Vagina (tissue), 2 donors: Measurements from ENCODE around the gene PIEZO2. TPM values are rescaled to one million over a fixed set of nuclear protein-coding genes. Genes with fewer than 3 reads are reported as not detected.
"Not testable (repeated sequence)": the region's sequence is repeated elsewhere in the genome, so short reads cannot be mapped to it uniquely, and the experiment has no call there.

Source experiments
- DNase-seq, 2 donors: peaks; one replicate each; pipeline ENCODE4 v3.0.0-alpha.2; 2017; ENCODE audit errors: extremely low spot score in 2 of 2
- H3K27ac ChIP-seq: fragments of 200-600 bp; sonication (generic); one replicate; pipeline ENCODE4 v1.5.1; 2019
- H3K27me3 ChIP-seq: fragments of 200-600 bp; sonication (generic); one replicate; pipeline ENCODE4 v1.5.1; 2019
- H3K36me3 ChIP-seq, 2 donors: fragments of 200-600 bp; sonication (generic); one replicate each; pipeline ENCODE4 v1.5.1; 2017 to 2019
- H3K4me1 ChIP-seq: fragments of 200-600 bp; sonication (generic); one replicate; pipeline ENCODE4 v1.5.1; 2019
- H3K4me3 ChIP-seq, 2 donors: fragments of 200-600 bp; sonication (generic); 1 replicate in 1 of 2; 2 replicates in 1 of 2; pipeline ENCODE4 v1.5.1; 2016 to 2019
- H3K9me3 ChIP-seq: fragments of 200-600 bp; sonication (generic); one replicate; pipeline ENCODE4 v1.5.1; 2019
- POLR2A ChIP-seq, 2 donors: fragments of 450-650 bp; IDR thresholded peaks; one replicate each; pipeline ENCODE4 v1.6.1; 2017; ENCODE audit warnings: antibody characterized with exemption in 2 of 2, mild to moderate bottlenecking in 2 of 2, moderate library complexity in 2 of 2
- POLR2AphosphoS5 ChIP-seq, 2 donors: sonication (generic); formaldehyde crosslinking; IDR thresholded peaks; one replicate each; pipeline ENCODE4 v1.9.0; 2017; ENCODE audit warnings: antibody characterized with exemption in 2 of 2, mild to moderate bottlenecking in 2 of 2, low read depth in 1 of 2; ENCODE audit not compliant: insufficient read depth in 1 of 2
- intact Hi-C: fragments of 100-400 bp; cut with DNase I; formaldehyde crosslinking; loops from one replicate; pipeline ENCODE4 v1.15.1; 2023
- total RNA-seq: library from RNA; depleted of rRNA; stranded (reverse); fragments of >200 nt; gene quantifications from one replicate; pipeline ENCODE4 v1.2.3, GENCODE V29; 2016
- TF ChIP-seq, protein P1 (sequence below), 3 experiments: fragments of 450-650 bp in 2 of 3; fragments of 200-600 bp in 1 of 3; sonication (generic) in 1 of 3; IDR thresholded peaks; one replicate each; pipeline ENCODE4 v1.5.1; 2017 to 2019; ENCODE audit warnings: antibody characterized with exemption in 3 of 3, mild to moderate bottlenecking in 2 of 3, moderate library complexity in 2 of 3

The PIEZO2 gene
- total RNA-seq, 1 donor from 2014 or later = 5.9 TPM

GRCh38 chr18:10916865-10917264 lies 232.5 kb downstream of the PIEZO2 start:
- DNase-seq = no peak
- no peak overlapping the region for H3K27ac ChIP-seq
- no peaks in the 10 kb centered on the region for H3K9me3 ChIP-seq
- no peaks in the 10 kb centered on the region for H3K27me3 ChIP-seq
- intact Hi-C loops = no loop called here
- no peaks in the 10 kb centered on the region for H3K4me1 ChIP-seq
- TF ChIP-seq POLR2A (IDR thresholded peaks at IDR 0.05) (no peak), POLR2AphosphoS5 (IDR thresholded peaks at IDR 0.05; ENCODE audit: insufficient read depth in 1 of 2, low read depth in 1 of 2) (no peak)
- TF ChIP-seq, protein P1, sequence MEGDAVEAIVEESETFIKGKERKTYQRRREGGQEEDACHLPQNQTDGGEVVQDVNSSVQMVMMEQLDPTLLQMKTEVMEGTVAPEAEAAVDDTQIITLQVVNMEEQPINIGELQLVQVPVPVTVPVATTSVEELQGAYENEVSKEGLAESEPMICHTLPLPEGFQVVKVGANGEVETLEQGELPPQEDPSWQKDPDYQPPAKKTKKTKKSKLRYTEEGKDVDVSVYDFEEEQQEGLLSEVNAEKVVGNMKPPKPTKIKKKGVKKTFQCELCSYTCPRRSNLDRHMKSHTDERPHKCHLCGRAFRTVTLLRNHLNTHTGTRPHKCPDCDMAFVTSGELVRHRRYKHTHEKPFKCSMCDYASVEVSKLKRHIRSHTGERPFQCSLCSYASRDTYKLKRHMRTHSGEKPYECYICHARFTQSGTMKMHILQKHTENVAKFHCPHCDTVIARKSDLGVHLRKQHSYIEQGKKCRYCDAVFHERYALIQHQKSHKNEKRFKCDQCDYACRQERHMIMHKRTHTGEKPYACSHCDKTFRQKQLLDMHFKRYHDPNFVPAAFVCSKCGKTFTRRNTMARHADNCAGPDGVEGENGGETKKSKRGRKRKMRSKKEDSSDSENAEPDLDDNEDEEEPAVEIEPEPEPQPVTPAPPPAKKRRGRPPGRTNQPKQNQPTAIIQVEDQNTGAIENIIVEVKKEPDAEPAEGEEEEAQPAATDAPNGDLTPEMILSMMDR (IDR thresholded peaks at IDR 0.05) = no peak
- no peak overlapping the region for H3K4me3 ChIP-seq
- H3K36me3 ChIP-seq = no peaks in the 10 kb centered on the region

- no peaks in the 10 kb centered on the region for H3K9me3 ChIP-seq
- TF ChIP-seq POLR2A (IDR thresholded peaks at IDR 0.05) = no peak
- TF ChIP-seq POLR2AphosphoS5 (IDR thresholded peaks at IDR 0.05; ENCODE audit: insufficient read depth in 1 of 2, low read depth in 1 of 2) = no peak
- TF ChIP-seq, protein P1 (IDR thresholded peaks at IDR 0.05) = no peak
- no peaks in the 10 kb centered on the region for H3K27me3 ChIP-seq
- intact Hi-C loops = no loop called here
- no peaks in the 10 kb centered on the region for H3K4me1 ChIP-seq
- no peak for DNase-seq
- no peak overlapping the region for H3K4me3 ChIP-seq
- no peaks in the 10 kb centered on the region for H3K36me3 ChIP-seq
- H3K27ac ChIP-seq = no peak overlapping the region
These were observed 233.0 kb downstream of the PIEZO2 start for GRCh38 chr18:10916387-10916786.

DNA sequence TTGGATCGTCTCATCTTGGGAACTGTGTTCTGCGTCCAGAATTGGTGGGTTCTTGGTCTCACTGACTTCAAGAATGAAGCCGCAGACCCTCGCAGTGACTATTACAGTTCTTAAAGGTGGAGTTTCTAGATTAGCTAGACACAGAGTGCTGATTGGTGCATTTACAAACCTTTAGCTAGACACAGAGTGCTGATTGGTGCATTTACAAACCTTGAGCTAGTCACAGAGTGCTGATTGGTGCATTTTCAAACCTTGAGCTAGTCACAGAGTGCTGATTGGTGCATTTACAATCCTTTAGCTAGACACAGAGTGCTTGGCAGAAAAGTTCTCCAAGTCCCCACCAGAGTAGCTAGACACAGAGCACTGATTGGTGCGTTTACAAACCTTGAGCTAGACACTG lies 233.6 kb downstream of the PIEZO2 start:
- H3K4me3 ChIP-seq, DNase-seq, H3K27me3 ChIP-seq, H3K4me1 ChIP-seq, H3K9me3 ChIP-seq, H3K27ac ChIP-seq, intact Hi-C loops, H3K36me3 ChIP-seq: not testable (repeated sequence)

- H3K36me3 ChIP-seq, H3K4me3 ChIP-seq, DNase-seq, H3K27ac ChIP-seq, H3K4me1 ChIP-seq, H3K27me3 ChIP-seq, intact Hi-C loops, H3K9me3 ChIP-seq: not testable (repeated sequence)
These were observed 234.8 kb downstream of the PIEZO2 start for GRCh38 chr18:10914610-10915009.

- Histone ChIP-seq H3K4me1 (no peaks in the 10 kb centered on the region), H3K9me3 (no peaks in the 10 kb centered on the region), H3K27me3 (no peaks in the 10 kb centered on the region), H3K4me3 (no peak overlapping the region), H3K27ac (no peak overlapping the region), H3K36me3 (no peaks in the 10 kb centered on the region)
- TF ChIP-seq, protein P1 (IDR thresholded peaks at IDR 0.05) = no peak
- TF ChIP-seq POLR2A (IDR thresholded peaks at IDR 0.05) = no peak
- intact Hi-C loops = no loop called here
- DNase-seq = no peak
These were observed 235.4 kb downstream of the PIEZO2 start for GRCh38 chr18:10913919-10914318.

DNA sequence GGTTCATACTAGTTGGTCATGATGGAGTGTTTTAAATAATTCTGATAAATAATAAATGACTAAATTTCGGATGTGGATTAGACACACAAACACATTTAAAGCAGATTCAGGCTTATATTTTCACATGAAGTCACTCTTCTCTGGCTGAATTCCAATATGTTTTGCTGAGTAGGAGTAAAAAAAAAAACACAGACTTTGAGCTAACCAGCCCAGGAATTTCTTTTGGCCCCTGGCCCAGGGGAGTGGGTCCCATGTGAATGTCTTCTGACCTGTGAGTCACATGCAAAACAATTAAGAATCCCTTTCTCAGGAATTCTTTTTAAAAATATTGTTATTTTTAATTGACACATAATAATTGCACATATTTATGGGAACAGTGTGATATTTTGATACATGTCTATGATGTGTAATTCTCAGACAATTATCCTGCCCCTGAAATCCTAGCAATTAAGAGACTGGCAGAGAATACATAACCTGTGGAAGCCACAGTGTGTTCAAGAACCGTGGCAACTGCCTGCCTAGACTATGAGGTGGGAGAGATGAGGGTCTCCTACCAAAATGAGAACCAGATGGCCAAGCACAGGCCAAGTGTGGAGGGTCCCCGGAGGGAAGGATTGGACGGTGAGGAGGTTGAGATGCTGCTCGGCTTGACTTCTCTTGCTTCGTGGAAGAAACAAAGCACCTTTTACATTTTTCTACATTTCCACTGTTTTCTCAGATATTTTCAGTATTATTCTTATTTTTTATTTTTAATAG lies 236.4 kb downstream of the PIEZO2 start:
- Histone ChIP-seq H3K4me3 (no peak overlapping the region), H3K9me3 (no peaks in the 10 kb centered on the region), H3K4me1 (no peaks in the 10 kb centered on the region), H3K27ac (no peak overlapping the region), H3K27me3 (no peaks in the 10 kb centered on the region), H3K36me3 (no peaks in the 10 kb centered on the region)
- intact Hi-C loops = no loop called here
- TF ChIP-seq, protein P1 (IDR thresholded peaks at IDR 0.05) = no peak
- TF ChIP-seq POLR2AphosphoS5 (IDR thresholded peaks at IDR 0.05; ENCODE audit: insufficient read depth in 1 of 2, low read depth in 1 of 2) (no peak), POLR2A (IDR thresholded peaks at IDR 0.05) (no peak)
- no peak for DNase-seq
